Endothelial cell of umbilical vein (primary cell): ENCODE measurements around the gene TRIM3. TPM values are rescaled to one million over a fixed set of nuclear protein-coding genes. Genes with fewer than 3 reads are reported as not detected.

Source experiments
- BruUV-seq: library from RNA; stranded (reverse); fragments of 400-500 nt; replicated peaks from 2 replicates; lab custom pipeline; 2021; lab: Mats Ljungman, UMichigan
- CTCF ChIA-PET: fragments of 300-600, 350-600 bp; sonication (Branson Sonifier 250); formaldehyde crosslinking; loops from one replicate; lab custom pipeline; 2021; ENCODE audit warnings: antibody characterized with exemption, inconsistent platforms; lab: Charles Lee
- POLR2A ChIA-PET: fragments of 300-600, 350-600 bp; sonication (Branson Sonifier 250); formaldehyde crosslinking; loops from one replicate; lab custom pipeline; 2021; ENCODE audit warnings: antibody characterized with exemption, inconsistent platforms; lab: Charles Lee
- DNase-seq: peaks from one replicate; pipeline ENCODE4 v3.0.0-alpha.2; 2011; ENCODE audit warnings: low read depth, low spot score
- FAIRE-seq: peaks from 2 replicates; lab custom pipeline; 2011; peaks lifted over from hg19 to GRCh38; lab: Jason Lieb, UNC
- H2AFZ ChIP-seq: 2 replicates; pipeline ENCODE4 v1.6.0; 2012; ENCODE audit warnings: low read depth, low read length, control low read depth, inconsistent platforms
- H3K27ac ChIP-seq: 2 replicates; pipeline ENCODE4 v1.5.1; 2011; ENCODE audit warnings: low read depth, mild to moderate bottlenecking, control low read depth, low read length, moderate library complexity; ENCODE audit not compliant: insufficient read depth
- H3K27me3 ChIP-seq, 2 experiments: 2 replicates each; pipeline versions ENCODE4 v1.6.0 to v1.6.1; 2011; ENCODE audit warnings: low read length in 2 of 2, mixed read lengths in 1 of 2; ENCODE audit not compliant: control insufficient read depth in 2 of 2, insufficient read depth in 2 of 2
- H3K36me3 ChIP-seq, 2 experiments: 2 replicates in 1 of 2; 3 replicates in 1 of 2; pipeline ENCODE4 v1.5.1; 2011; ENCODE audit warnings: low read length in 2 of 2, mild to moderate bottlenecking in 1 of 2, moderate library complexity in 1 of 2; ENCODE audit not compliant: control insufficient read depth in 2 of 2, insufficient read depth in 2 of 2; ENCODE audit errors: extremely low read depth in 1 of 2
- H3K4me1 ChIP-seq: 3 replicates; pipeline ENCODE4 v1.5.1; 2011; ENCODE audit warnings: mild to moderate bottlenecking, low read length; ENCODE audit not compliant: control insufficient read depth, insufficient read depth; ENCODE audit errors: extremely low read depth
- H3K4me2 ChIP-seq: 2 replicates; pipeline ENCODE4 v1.6.1; 2011; ENCODE audit warnings: low read length, control low read depth, mixed read lengths; ENCODE audit not compliant: insufficient read depth
- H3K4me3 ChIP-seq, 3 experiments: fragments of 200-600 bp in 1 of 3; sonication (generic), shearing (Covaris generic) in 1 of 3; replicated peaks in 1 of 3; 2 replicates each; pipeline ENCODE4 v1.5.1; 2011 to 2016; ENCODE audit warnings: control low read depth in 3 of 3, low read length in 3 of 3, mild to moderate bottlenecking in 2 of 3, inconsistent platforms in 1 of 3, low read depth in 1 of 3, moderate library complexity in 1 of 3; ENCODE audit not compliant: insufficient read depth in 1 of 3
- H3K79me2 ChIP-seq: 2 replicates; pipeline ENCODE4 v1.6.0; 2012; ENCODE audit warnings: low read length, inconsistent platforms; ENCODE audit not compliant: control insufficient read depth, insufficient read depth
- H3K9ac ChIP-seq: replicated peaks from 2 replicates; pipeline ENCODE3; 2011; ENCODE audit warnings: low read length, control low read depth; ENCODE audit not compliant: insufficient read depth; ENCODE audit errors: extremely low read depth
- H3K9me1 ChIP-seq: replicated peaks from 3 replicates; pipeline ENCODE4 v1.6.0; 2011; ENCODE audit warnings: mild to moderate bottlenecking, low read length; ENCODE audit not compliant: control insufficient read depth, insufficient read depth; ENCODE audit errors: extremely low read depth
- H3K9me3 ChIP-seq: replicated peaks from 2 replicates; pipeline ENCODE4 v1.5.1; 2012; ENCODE audit warnings: low read length, inconsistent platforms; ENCODE audit not compliant: control insufficient read depth, insufficient read depth
- H4K20me1 ChIP-seq: replicated peaks from 2 replicates; pipeline ENCODE3; 2011; ENCODE audit warnings: mild to moderate bottlenecking, low read length; ENCODE audit not compliant: control insufficient read depth, insufficient read depth; ENCODE audit errors: extremely low read depth
- FOS ChIP-seq: IDR thresholded peaks from 2 replicates; pipeline ENCODE4 v1.6.1; 2011; ENCODE audit warnings: mild to moderate bottlenecking, low read length, moderate library complexity, borderline replicate concordance; ENCODE audit not compliant: insufficient read depth
- GATA2 ChIP-seq: IDR thresholded peaks from 2 replicates; pipeline ENCODE4 v1.7.0; 2011; ENCODE audit warnings: low read depth, mild to moderate bottlenecking, moderate library complexity, mixed read lengths, low read length; ENCODE audit not compliant: insufficient read length, insufficient read depth
- MYC ChIP-seq: IDR thresholded peaks from one replicate; pipeline ENCODE4 v1.6.1; 2011; ENCODE audit warnings: mild to moderate bottlenecking, low read depth, low read length
- POLR2A ChIP-seq: IDR thresholded peaks from 2 replicates; pipeline ENCODE4 v1.6.1; 2012; ENCODE audit warnings: low read depth, mild to moderate bottlenecking, control low read depth, low read length
- POLR2AphosphoS5 ChIP-seq: IDR thresholded peaks from 2 replicates; pipeline ENCODE4 v1.6.1; 2012; ENCODE audit warnings: low read depth, mild to moderate bottlenecking, control low read depth, low read length, moderate library complexity; ENCODE audit not compliant: insufficient read depth
- dilution Hi-C: fragments of 300-500 bp; cut with MboI; formaldehyde crosslinking; loops from one replicate; pipeline ENCODE4 v1.15.0; 2019; ENCODE audit warnings: low sequenced_read_pairs; ENCODE audit not compliant: extremely low pct_ligation_motif_present
- intact Hi-C: fragments of 100-400 bp; cut with micrococcal nuclease; formaldehyde crosslinking; loops from one replicate; pipeline ENCODE4 v1.10.0; 2022
- polyA plus RNA-seq, 4 experiments: library from polyadenylated mRNA; depleted of rRNA in 3 of 4; stranded (reverse) in 3 of 4; unstranded in 1 of 4; fragments of >200 nt; gene quantifications; 2 replicates each; pipeline versions ENCODE4 v1.2.1 to v1.2.3, GENCODE V29; 2011 to 2012; ENCODE audit warnings: missing spikeins in 1 of 4
- total RNA-seq: library from RNA; stranded (reverse); gene quantifications from 2 replicates; pipeline ENCODE4 v1.2.3, GENCODE V29; 2021
- TF ChIP-seq, protein P1 (sequence below): IDR thresholded peaks from 2 replicates; pipeline ENCODE4 v1.6.1; 2011; ENCODE audit not compliant: insufficient read depth, insufficient read length
- TF ChIP-seq, protein P2 (sequence below), 2 donors: IDR thresholded peaks; 1 replicate in 1 of 2; 2 replicates in 1 of 2; pipeline ENCODE4 v1.5.1; 2011; ENCODE audit warnings: low read length in 2 of 2, mild to moderate bottlenecking in 2 of 2, moderate library complexity in 2 of 2, control low read depth in 1 of 2, inconsistent platforms in 1 of 2, low read depth in 1 of 2; ENCODE audit not compliant: insufficient read depth in 1 of 2; ENCODE audit errors: extremely low read depth in 1 of 2

Gene TRIM3
- total and polyA plus RNA-seq, 2 donors (not counting 3 experiments of a cell fraction or from before 2014, with no cell fraction given) = 21.8 to 29.2 TPM

DNA sequence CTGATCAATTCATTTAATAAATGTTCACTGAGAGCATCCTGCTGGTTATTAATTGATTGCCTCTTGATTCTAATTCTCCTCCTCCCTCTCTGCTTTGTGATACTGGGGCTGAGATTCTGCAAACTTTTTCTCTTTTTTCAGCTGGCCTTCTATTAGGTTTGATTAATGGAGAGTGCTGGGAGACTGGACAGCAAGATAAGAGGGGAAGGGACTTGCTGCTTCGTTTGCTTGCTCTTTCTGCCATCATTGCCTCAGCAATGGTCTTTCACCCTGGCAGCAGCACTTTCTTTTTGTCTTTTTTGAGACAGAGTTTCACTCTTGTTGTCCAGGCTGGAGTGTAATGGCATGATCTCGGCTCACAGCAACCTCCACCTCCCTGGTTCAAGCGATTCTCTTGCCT is 30.4 kb upstream of the TRIM3 start:
- no peaks in the 10 kb centered on the region for H3K9me1 ChIP-seq
- H3K4me3 ChIP-seq = no peak overlapping the region
- no TSS peak for BruUV-seq
- no peaks in the 10 kb centered on the region for H4K20me1 ChIP-seq
- no peak overlapping the region for H3K4me2 ChIP-seq
- ChIA-PET CTCF (interaction anchor here (1.0 to 5.9 kb wide), 10 partner anchors 9 to 141 kb away, joined by 3 to 180 read pairs (median 8); partner anchors contain the start of genes ARFIP2, DNHD1, HPX and SMPD1), POLR2A (no interaction called here)
- no peak overlapping the region for H3K27ac ChIP-seq
- dilution Hi-C loops = no loop called here
- H3K79me2 ChIP-seq = no peaks in the 10 kb centered on the region
- no peak overlapping the region for H3K9ac ChIP-seq
- DNase-seq = no peak
- intact Hi-C loops = no loop called here
- no peaks in the 10 kb centered on the region for H3K36me3 ChIP-seq
- FAIRE-seq = no peak
- TF ChIP-seq POLR2A = no peak
- no peak for TF ChIP-seq FOS
- TF ChIP-seq, protein P1, sequence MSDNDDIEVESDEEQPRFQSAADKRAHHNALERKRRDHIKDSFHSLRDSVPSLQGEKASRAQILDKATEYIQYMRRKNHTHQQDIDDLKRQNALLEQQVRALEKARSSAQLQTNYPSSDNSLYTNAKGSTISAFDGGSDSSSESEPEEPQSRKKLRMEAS = no peak
- TF ChIP-seq, protein P2, sequence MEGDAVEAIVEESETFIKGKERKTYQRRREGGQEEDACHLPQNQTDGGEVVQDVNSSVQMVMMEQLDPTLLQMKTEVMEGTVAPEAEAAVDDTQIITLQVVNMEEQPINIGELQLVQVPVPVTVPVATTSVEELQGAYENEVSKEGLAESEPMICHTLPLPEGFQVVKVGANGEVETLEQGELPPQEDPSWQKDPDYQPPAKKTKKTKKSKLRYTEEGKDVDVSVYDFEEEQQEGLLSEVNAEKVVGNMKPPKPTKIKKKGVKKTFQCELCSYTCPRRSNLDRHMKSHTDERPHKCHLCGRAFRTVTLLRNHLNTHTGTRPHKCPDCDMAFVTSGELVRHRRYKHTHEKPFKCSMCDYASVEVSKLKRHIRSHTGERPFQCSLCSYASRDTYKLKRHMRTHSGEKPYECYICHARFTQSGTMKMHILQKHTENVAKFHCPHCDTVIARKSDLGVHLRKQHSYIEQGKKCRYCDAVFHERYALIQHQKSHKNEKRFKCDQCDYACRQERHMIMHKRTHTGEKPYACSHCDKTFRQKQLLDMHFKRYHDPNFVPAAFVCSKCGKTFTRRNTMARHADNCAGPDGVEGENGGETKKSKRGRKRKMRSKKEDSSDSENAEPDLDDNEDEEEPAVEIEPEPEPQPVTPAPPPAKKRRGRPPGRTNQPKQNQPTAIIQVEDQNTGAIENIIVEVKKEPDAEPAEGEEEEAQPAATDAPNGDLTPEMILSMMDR (IDR thresholded peaks at IDR 0.05; ENCODE audit: extremely low read depth in 1 of 2, insufficient read depth in 1 of 2, low read depth in 1 of 2, low read length in 2 of 2) = no peak
- no peak for TF ChIP-seq GATA2
- no peak for TF ChIP-seq MYC
- TF ChIP-seq POLR2AphosphoS5 = no peak
- no peaks in the 10 kb centered on the region for H3K27me3 ChIP-seq
- H3K9me3 ChIP-seq = no peaks in the 10 kb centered on the region
- H3K4me1 ChIP-seq = no peaks in the 10 kb centered on the region
- no peak overlapping the region for H2AFZ ChIP-seq
